GM12878 (cell line): ENCODE measurements around the gene PAX2. TPM values are rescaled to one million over a fixed set of nuclear protein-coding genes. Genes with fewer than 3 reads are reported as not detected.

Experiments
- ATAC-seq: fragments of 200-7000 bp; cut with Tn5 transposase; 3 replicates; pipeline ENCODE4 v1.9.1; 2020; ENCODE audit warnings: mild to moderate bottlenecking, moderate library complexity
- BruUV-seq: library from RNA; stranded (reverse); fragments of 400-500 nt; replicated peaks from 2 replicates; lab custom pipeline; 2021; lab: Mats Ljungman, UMichigan
- CTCF ChIA-PET: fragments of 300-600 bp; sonication (Branson Sonifier 250); formaldehyde crosslinking; extraction: SDS; loops from one replicate; lab custom pipeline; 2021; ENCODE audit warnings: inconsistent platforms; lab: Yijun Ruan, JAX
- POLR2A ChIA-PET: fragments of 350-600 bp; formaldehyde crosslinking; extraction: SDS; loops from one replicate; lab custom pipeline; 2021; ENCODE audit warnings: inconsistent platforms; lab: Charles Lee
- RAD21 ChIA-PET: fragments of 300-600 bp; sonication (Branson Sonifier 250); formaldehyde crosslinking; loops from one replicate; lab custom pipeline; 2023; ENCODE audit warnings: antibody characterized with exemption; ENCODE audit not compliant: unreplicated experiment; lab: Charles Lee
- SMC1A ChIA-PET: fragments of 300-600 bp; sonication (Branson Sonifier 250); formaldehyde crosslinking; loops from one replicate; lab custom pipeline; 2023; ENCODE audit not compliant: unreplicated experiment, uncharacterized antibody; lab: Charles Lee
- DNase-seq: peaks from one replicate; pipeline ENCODE4 v3.0.0-alpha.2; 2011; ENCODE audit warnings: low read depth, low spot score
- FAIRE-seq: peaks from 3 replicates; lab custom pipeline; 2011; peaks lifted over from hg19 to GRCh38; lab: Jason Lieb, UNC
- H2AFZ ChIP-seq: 2 replicates; pipeline ENCODE4 v1.6.0; 2011; ENCODE audit warnings: low read depth, low read length, control low read depth; ENCODE audit not compliant: control insufficient read depth
- H3K27ac ChIP-seq: 2 replicates; pipeline ENCODE4 v1.5.1; 2011; ENCODE audit warnings: control low read depth; ENCODE audit not compliant: control insufficient read depth, insufficient read depth
- H3K27me3 ChIP-seq, 2 experiments: replicated peaks in 1 of 2; 2 replicates each; pipeline versions ENCODE4 v1.6.0 to v1.6.1; 2011; ENCODE audit warnings: low read length in 1 of 2; ENCODE audit not compliant: control insufficient read depth in 2 of 2, insufficient read depth in 2 of 2
- H3K36me3 ChIP-seq, 2 experiments: 2 replicates each; pipeline ENCODE4 v1.5.1; 2011; ENCODE audit warnings: low read length in 1 of 2; ENCODE audit not compliant: control insufficient read depth in 2 of 2, insufficient read depth in 2 of 2
- H3K4me1 ChIP-seq: 2 replicates; pipeline ENCODE4 v1.6.1; 2011; ENCODE audit warnings: mild to moderate bottlenecking, low read length, moderate library complexity, mixed read lengths; ENCODE audit not compliant: control insufficient read depth, insufficient read depth
- H3K4me2 ChIP-seq: 2 replicates; pipeline ENCODE4 v1.6.0; 2011; ENCODE audit warnings: control low read depth; ENCODE audit not compliant: control insufficient read depth, insufficient read depth
- H3K4me3 ChIP-seq: fragments of 200-600 bp; sonication (generic); 2 replicates; pipeline ENCODE4 v1.5.1; 2016
- H3K79me2 ChIP-seq: 2 replicates; pipeline ENCODE4 v1.6.0; 2011; ENCODE audit warnings: low read length; ENCODE audit not compliant: control insufficient read depth, insufficient read depth
- H3K9ac ChIP-seq: 2 replicates; pipeline ENCODE4 v1.8.0; 2011; ENCODE audit warnings: low read length, control low read depth, mixed read lengths; ENCODE audit not compliant: control insufficient read depth, insufficient read depth
- H3K9me3 ChIP-seq: replicated peaks from 3 replicates; pipeline ENCODE4 v1.5.1; 2011; ENCODE audit warnings: mild to moderate bottlenecking, low read length; ENCODE audit not compliant: control insufficient read depth, insufficient read depth
- H4K20me1 ChIP-seq: 2 replicates; pipeline ENCODE4 v1.6.0; 2011; ENCODE audit not compliant: control insufficient read depth, insufficient read depth
- BCL3 ChIP-seq: IDR thresholded peaks from 2 replicates; pipeline ENCODE4 v1.6.1; 2011; ENCODE audit warnings: borderline replicate concordance, low read depth, mild to moderate bottlenecking, moderate library complexity, low read length; ENCODE audit not compliant: insufficient read depth, poor library complexity, severe bottlenecking
- EZH2 ChIP-seq: IDR thresholded peaks from 2 replicates; pipeline ENCODE4 v1.6.1; 2012; ENCODE audit warnings: low read depth, mild to moderate bottlenecking, control low read depth, inconsistent platforms, low read length, borderline replicate concordance; ENCODE audit not compliant: control insufficient read depth
- HCFC1 ChIP-seq: fragments of 150-350 bp; IDR thresholded peaks from 2 replicates; pipeline ENCODE4 v1.6.1; 2014; ENCODE audit warnings: low read length
- WGBS: methylation state at CpG from one replicate; pipeline ENCODE4 v1.1.6; 2016; ENCODE audit warnings: low lambda C conversion rate; ENCODE audit not compliant: insufficient replicate concordance, insufficient coverage; ENCODE audit errors: missing lambda C conversion rate; 5-methylcytosine and 5-hydroxymethylcytosine counted together
- in situ Hi-C: fragments of 300-500 bp; cut with MboI; formaldehyde crosslinking; loops from 9 replicates; pipeline ENCODE4 v1.14.3; 2018; ENCODE audit warnings: mixed read lengths
- intact Hi-C: fragments of 100-400 bp; cut with micrococcal nuclease; formaldehyde crosslinking; loops from one replicate; pipeline ENCODE4 v1.14.2; 2022; ENCODE audit not compliant: unreplicated experiment
- polyA plus RNA-seq, 11 experiments: library from polyadenylated mRNA; depleted of rRNA in 4 of 11; unstranded in 6 of 11; stranded (reverse) in 5 of 11; fragments of >200 nt; fragmentation: Nextera tagmentation in 4 of 11; fragmentation: Illumina TruSeq in 1 of 11; extraction: Ambion mirVana in 4 of 11; extraction: Trizol in 1 of 11; gene quantifications; 1 replicate in 1 of 11; 2 replicates in 10 of 11; pipeline versions ENCODE4 v1.2.1 to v1.2.3, GENCODE V29; 2011 to 2016; ENCODE audit warnings: inconsistent platforms in 2 of 11, missing spikeins in 2 of 11, low read depth in 1 of 11
- total RNA-seq, 4 experiments: library from RNA; depleted of rRNA in 3 of 4; stranded (reverse); fragments of >200 nt in 3 of 4; fragmentation: Illumina TruSeq in 1 of 4; extraction: Trizol in 1 of 4; gene quantifications; 2 replicates each; pipeline versions ENCODE4 v1.2.1 to v1.2.3, GENCODE V29; 2013 to 2021

Gene PAX2
- total and polyA plus RNA-seq, 10 of the 15 experiments (the other 5 are each of a cell fraction or from before 2014, with no cell fraction given) = not detected

GRCh38 chr10:100877461-100877850 is 132.1 kb downstream of the PAX2 start:
- FAIRE-seq = no peak
- BruUV-seq = no TSS peak
- CTCF ChIA-PET = interaction anchor here (0.7 to 2.1 kb wide), 3 partner anchors 23 to 359 kb away, joined by 3 to 8 read pairs (median 7); no protein-coding TSS in a partner anchor

More at GRCh38 chr10:100877461-100877850, 132.1 kb downstream of the PAX2 start:
- Histone ChIP-seq H3K4me1 (no peaks in the 10 kb centered on the region), H3K27ac (no peak overlapping the region), H3K36me3 (no peaks in the 10 kb centered on the region), H3K4me3 (no peak overlapping the region), H4K20me1 (no peaks in the 10 kb centered on the region), H3K9ac (no peak overlapping the region), H3K4me2 (no peak overlapping the region), H3K27me3 (no peaks in the 10 kb centered on the region; a peak in 1 of 4 replicates), H2AFZ (no peak overlapping the region), H3K79me2 (no peaks in the 10 kb centered on the region), H3K9me3 (no peaks in the 10 kb centered on the region)
- 59% methylated on average over 11 of the region's 11 CpGs for WGBS
- in situ Hi-C loops = no loop called here
- intact Hi-C loops = loop anchor here (5.0 to 10.0 kb wide), 3 partner anchors 133 to 540 kb away; partner anchors contain the start of gene PAX2
- RAD21 ChIA-PET = interaction anchor here (1.3 kb wide), 1 partner anchor 33 kb away, joined by 3 read pairs; no protein-coding TSS in a partner anchor
- SMC1A ChIA-PET = interaction anchor here (1.5 to 3.4 kb wide), 2 partner anchors 11 to 32 kb away, joined by 3 to 21 read pairs; no protein-coding TSS in a partner anchor
- no peak for TF ChIP-seq EZH2
- peak; percentile 64 for TF ChIP-seq BCL3
- TF ChIP-seq HCFC1 = no peak
- POLR2A ChIA-PET = no interaction called here
- ATAC-seq = no peak
- DNase-seq = no peak
